NCI-H460 (cell line): ENCODE data around the gene PPM1K. TPM values are rescaled to one million over a fixed set of nuclear protein-coding genes. Genes with fewer than 3 reads are reported as not detected.

Experiments used
- DNase-seq: peaks from one replicate; pipeline ENCODE4 v3.0.0-alpha.2; 2016; ENCODE audit warnings: low read depth; ENCODE audit errors: extremely low read depth
- small RNA-seq, 2 experiments: library from RNA; depleted of rRNA; stranded (forward); fragments of <200 nt; gene quantifications; one replicate each; pipeline ENCODE3, GENCODE V24; 2014
- total RNA-seq: library from RNA; depleted of rRNA; stranded (reverse); fragments of >200 nt; shearing (Covaris generic); gene quantifications from 2 replicates; pipeline ENCODE4 v1.2.3, GENCODE V29; 2014; rRNA removed

The PPM1K gene
- total RNA-seq, 1 experiment from 2014 or later, result 5.3 TPM

DNA sequence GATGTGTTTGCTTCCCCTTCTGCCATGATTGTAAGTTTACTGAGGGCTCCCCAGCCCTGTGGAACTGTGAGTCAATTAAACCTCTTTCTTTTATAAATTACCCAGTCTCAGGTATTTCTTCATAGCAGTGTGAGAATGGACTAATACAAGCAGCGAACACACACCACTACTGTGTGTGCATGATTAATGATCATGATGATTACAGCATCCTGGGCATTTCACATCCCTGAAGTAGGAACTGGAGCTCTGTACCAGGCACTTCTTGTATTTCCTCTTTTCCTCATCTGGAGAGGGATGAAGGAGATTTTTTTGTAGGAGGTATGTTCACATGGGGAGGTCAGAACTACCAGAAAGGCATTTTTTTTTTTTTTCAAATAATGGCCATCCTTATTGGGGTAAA, 60.8 kb downstream of the PPM1K start:
- no peak for DNase-seq

DNA sequence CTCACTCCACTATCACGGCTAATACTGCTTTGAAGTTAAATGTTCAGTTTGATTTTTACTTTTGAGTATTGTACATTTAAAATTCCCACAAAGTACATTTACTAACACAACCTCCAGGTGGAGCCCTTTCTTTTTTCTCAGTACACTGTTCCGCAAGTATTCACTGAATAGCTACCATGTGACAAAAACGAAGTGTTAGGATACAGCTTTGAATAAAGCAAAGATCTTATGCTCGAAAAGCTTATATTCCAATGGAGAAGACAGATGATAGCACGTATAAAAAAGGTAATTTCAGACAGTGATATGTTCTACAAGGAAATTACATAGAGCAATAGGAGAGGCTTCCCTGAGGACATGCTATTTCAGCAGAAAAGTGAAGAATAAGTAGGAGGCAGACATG, 65.3 kb downstream of the PPM1K start:
- peak; percentile 40 for DNase-seq

DNA sequence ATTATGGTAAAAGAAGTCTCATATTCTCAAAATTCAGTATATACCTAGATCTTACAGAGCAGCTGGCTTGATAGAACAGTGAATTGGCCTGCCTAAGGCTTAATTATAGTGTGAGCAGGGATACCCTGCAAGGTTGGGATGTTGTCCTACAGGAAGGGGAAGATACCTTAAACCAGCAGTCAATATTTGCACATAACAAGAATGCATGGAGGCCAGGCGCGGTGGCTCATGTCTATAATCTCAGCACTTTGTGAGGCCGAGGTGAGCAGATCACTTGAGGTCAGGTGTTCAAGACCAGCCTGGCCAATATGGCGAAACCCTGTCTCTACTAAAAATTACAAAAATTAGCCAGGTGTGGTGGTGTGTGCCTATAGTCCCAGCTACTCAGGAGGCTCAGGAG, 67.2 kb downstream of the PPM1K start:
- no peak for DNase-seq

DNA sequence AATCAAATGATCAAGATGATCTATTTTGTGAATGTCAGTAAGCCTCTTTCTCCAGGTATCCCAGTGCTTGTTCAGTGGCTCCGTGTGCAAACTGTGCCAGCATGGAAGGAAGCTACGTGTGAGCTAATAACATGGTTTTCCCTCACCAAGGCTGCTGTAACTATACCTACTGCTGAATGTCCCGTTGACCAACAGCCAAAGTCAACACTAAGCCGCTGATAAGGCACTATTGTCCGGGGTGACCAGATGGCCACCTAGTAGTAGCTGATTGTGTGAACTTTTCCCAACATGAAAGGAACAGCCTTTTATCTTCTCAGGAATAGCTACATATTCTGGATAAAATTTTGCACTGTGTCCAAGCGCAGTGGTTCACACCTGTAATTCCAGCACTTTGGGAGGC, 68.0 kb downstream of the PPM1K start:
- no peak for DNase-seq

DNA sequence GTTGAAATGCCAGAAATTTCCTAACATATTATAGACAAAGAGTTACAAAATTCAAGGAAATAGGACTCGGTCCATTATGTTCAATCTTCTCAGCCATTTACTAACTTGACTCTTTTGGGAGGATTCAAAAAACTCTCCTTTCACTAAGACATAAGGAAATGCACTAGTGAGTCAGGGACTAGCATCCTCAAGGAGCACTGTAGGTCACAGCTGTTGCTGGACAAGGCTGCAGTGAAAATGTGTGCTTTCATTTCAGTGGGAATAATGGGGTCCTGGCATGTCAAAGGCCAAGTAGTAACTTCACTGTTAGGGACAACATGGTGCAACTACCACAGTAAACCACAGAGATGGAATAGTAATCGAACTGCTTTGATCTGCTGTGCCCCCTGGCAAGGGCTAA, 69.0 kb downstream of the PPM1K start:
- DNase-seq, result no peak

DNA sequence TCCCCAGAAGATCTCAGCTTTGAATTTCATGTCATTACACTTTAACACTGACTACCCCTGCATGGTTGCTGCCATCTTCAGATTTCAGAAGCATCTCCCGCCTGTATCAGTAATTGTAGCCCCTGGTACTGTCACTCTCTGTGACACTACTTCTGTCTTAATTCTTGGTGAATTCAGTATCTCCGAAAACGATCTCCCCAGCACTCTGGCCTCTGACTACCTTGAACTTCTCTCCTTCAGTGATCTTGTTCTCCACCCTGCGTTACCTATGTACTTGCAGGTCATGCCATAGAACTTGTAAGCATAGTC, 72.2 kb downstream of the PPM1K start:
- DNase-seq, result no peak

DNA sequence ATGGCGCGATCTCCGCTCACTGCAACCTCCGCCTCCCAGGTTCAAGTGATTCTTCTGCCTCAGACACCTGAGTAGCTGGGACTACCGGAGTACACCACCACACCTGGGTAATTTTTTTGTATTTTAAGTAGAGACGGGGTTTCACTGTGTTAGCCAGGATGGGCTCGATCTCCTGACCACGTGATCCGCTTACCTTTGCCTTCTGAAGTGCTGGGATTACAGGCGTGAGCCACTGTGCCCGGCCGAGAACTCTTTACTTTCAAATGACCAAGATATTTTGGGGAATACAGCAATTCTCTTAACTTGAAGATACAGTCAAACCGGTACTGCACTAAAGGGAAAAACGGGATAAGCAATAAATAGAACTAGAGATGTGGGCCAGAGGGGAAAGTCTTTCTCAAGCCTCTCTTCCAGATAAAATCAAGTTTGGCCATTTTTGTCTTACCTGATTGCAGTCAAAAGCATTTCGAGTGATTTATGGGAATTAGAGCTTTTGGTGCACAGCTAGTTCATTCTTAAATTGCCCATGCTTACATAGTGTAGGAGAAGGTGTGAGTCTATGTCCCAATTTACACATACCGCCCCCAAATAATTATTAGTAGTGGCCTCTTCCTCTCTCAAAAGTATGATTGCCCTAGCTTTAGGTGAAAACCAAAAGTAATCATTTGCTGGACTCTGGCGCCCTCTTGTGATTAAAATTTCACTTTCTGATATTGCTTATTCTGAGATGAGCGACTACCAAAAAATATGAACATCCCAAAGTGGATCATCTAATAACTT, 72.7 kb downstream of the PPM1K start:
- DNase-seq, result peak; percentile 52

DNA sequence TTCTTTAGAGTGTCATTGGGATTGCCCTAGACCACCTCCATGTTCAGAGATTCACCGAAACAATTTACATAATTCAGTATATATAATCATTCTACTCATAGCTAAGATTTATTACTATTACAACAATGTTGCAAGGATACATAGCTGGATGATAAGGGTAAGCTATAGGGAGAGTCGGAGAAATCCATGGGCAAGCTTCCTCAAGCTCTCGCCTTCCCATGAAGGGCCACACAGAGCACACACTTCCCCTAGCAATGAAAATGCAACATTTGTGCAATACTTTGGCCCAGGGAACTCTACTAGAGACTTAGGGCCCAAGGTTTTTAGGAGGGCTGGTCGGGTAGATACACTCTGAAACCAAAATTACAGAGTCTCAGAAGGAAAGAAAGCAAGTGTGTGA, 76.2 kb downstream of the PPM1K start:
- no peak for DNase-seq

Small RNA genes within 50 kb of the gene (small RNA-seq; reads per million reads assigned to genes)
- gene RF00019 (0 reads per million in 2 experiments), gene RNU6-1298P (0 reads per million in 2 experiments)

Other genes with a start within 250 kb of the PPM1K start
- gene ABCG2, start 125.9 kb downstream of the PPM1K start, total RNA-seq, result 37.4 and 41.7 TPM in 2 replicates
- 3.8 and 5.2 TPM in 2 replicates for gene HERC6, start 94.3 kb upstream of the PPM1K start, total RNA-seq
- gene HERC5, start 172.6 kb upstream of the PPM1K start, total RNA-seq, result 2.6 and 3.0 TPM in 2 replicates
- 85.4 and 86.1 TPM in 2 replicates for gene PYURF, start 239.2 kb upstream of the PPM1K start, total RNA-seq